ENCODE measurements around the gene PLEKHA7.

GRCh38 chr11:16775614-16776283 is 238.5 kb downstream of the PLEKHA7 start:
- TF ChIP-seq EZH2 (IDR thresholded peaks at IDR 0.05; ENCODE audit: insufficient read depth, poor library complexity, severe bottlenecking), result no peak
- no peak for TF ChIP-seq EZH2phosphoT487 (IDR thresholded peaks at IDR 0.05; ENCODE audit: insufficient read depth, low read depth)
